ENCODE data around the gene RASSF5. TPM values are rescaled to one million over a fixed set of nuclear protein-coding genes. Genes with fewer than 3 reads are reported as not detected.

RASSF5 gene
- total RNA-seq, 4 donors from 2014 or later = 6.6 to 23.0 (median 10.5) TPM

DNA sequence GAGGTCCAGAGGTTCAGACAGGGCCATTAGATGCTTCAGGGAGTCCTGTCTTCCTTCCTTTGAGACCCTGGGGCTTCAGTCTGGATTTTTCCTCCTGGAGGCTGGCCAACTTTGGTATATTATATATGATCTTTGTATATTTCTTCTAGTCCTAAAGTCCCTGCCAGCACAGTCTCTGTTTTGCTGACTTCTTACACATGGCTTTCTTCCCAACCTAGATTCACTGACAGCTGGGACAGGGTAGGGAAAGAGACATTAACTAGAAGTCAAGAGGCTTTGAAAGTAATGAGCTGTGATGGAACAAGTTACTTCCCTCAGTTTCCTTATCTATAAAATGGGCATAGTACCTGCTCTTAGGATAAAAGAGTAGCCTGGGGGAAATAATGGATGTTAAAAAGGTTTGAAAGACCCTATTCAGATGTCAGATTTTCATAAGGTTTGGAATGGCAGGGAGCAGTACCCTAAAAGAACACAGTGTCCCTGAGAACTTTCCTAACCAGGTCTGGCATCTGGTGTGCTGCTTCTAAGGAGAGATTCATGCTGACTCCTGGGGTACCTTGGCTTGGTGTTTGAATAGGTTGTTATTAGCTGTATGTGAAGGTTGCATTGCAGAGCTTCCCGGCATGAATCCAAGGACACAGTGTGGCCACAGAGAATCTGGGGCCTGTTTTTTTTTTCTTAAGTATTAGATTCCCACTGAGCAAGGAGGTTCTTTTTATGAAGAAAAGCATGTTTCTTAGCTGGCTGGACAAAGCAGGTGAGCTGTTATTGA lies 47.6 kb downstream of the RASSF5 start:
- no peak for TF ChIP-seq EP300 (IDR thresholded peaks at IDR 0.05)
- TF ChIP-seq, protein P1, sequence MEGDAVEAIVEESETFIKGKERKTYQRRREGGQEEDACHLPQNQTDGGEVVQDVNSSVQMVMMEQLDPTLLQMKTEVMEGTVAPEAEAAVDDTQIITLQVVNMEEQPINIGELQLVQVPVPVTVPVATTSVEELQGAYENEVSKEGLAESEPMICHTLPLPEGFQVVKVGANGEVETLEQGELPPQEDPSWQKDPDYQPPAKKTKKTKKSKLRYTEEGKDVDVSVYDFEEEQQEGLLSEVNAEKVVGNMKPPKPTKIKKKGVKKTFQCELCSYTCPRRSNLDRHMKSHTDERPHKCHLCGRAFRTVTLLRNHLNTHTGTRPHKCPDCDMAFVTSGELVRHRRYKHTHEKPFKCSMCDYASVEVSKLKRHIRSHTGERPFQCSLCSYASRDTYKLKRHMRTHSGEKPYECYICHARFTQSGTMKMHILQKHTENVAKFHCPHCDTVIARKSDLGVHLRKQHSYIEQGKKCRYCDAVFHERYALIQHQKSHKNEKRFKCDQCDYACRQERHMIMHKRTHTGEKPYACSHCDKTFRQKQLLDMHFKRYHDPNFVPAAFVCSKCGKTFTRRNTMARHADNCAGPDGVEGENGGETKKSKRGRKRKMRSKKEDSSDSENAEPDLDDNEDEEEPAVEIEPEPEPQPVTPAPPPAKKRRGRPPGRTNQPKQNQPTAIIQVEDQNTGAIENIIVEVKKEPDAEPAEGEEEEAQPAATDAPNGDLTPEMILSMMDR (IDR thresholded peaks at IDR 0.05) = no peak
- peak; percentile 9 to 38 for TF ChIP-seq POLR2AphosphoS5 (IDR thresholded peaks at IDR 0.05)
- Histone ChIP-seq H3K27me3 (no peaks in the 10 kb centered on the region), H3K4me3 (no peak overlapping the region), H3K9me3 (no peaks in the 10 kb centered on the region), H3K27ac (replicated peaks in 1 of 4) (peak overlapping the region; percentile 50 to 81 (median 76)), H3K4me1 (peaks cover 36 to 63% (median 59%) of the 10 kb centered on the region in 4 donors), H3K36me3 (no peaks in the 10 kb centered on the region)
- whole genome bisulfite sequencing = 63% methylated on average over 1 of the region's 1 CpG
- no peak for DNase-seq (ENCODE audit: extremely low spot score)
- intact Hi-C loops (cut with DNase I) = no loop called here

DNA sequence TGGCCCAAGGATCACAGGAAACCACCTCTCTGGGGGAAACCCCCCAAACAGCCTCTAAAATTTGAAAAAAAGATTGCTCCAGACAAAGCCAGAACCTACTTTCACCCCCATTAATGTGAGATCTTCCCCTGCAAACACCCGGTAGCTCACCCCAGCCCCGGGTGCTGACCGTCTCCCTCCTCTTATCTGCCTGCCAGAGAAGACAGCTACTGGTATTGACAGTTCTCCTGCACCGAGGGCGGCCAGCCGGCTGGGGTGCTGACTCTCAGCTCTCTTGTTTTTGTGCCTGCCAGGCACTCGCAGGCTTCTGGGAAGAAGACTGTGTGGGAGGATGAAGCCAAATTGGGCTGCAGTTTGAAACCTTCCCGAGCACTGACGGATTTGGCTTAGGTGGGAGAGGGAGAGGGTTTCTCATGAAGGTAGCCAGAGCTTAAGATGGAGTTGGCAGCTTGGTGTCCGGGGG lies 48.2 kb downstream of the RASSF5 start:
- 41% methylated on average over 7 of the region's 10 CpGs for WGBS
- no peak overlapping the region for H3K4me3 ChIP-seq
- H3K27ac ChIP-seq (replicated peaks in 1 of 4) = peak overlapping the region; percentile 50 to 81 (median 76)
- H3K9me3 ChIP-seq = no peaks in the 10 kb centered on the region
- TF ChIP-seq POLR2AphosphoS5 (IDR thresholded peaks at IDR 0.05) (peak in 1 of 2 donors; percentile 23), POLR2A (IDR thresholded peaks at IDR 0.05; ENCODE audit: low read depth) (no peak)
- no peaks in the 10 kb centered on the region for H3K27me3 ChIP-seq
- H3K4me1 ChIP-seq = peaks cover 42 to 68% (median 65%) of the 10 kb centered on the region in 4 donors
- no peak for DNase-seq (ENCODE audit: extremely low spot score)
- no peaks in the 10 kb centered on the region for H3K36me3 ChIP-seq
- intact Hi-C loops (cut with DNase I) = no loop called here

GRCh38 chr1:206556047-206556749 lies 48.9 kb downstream of the RASSF5 start:
- H3K4me1 ChIP-seq = peaks cover 47 to 71% (median 70%) of the 10 kb centered on the region in 4 donors
- H3K27ac ChIP-seq (replicated peaks in 1 of 4) = peak overlapping the region; percentile 70 to 81 (median 76)
- intact Hi-C loops (cut with DNase I) = no loop called here
- H3K4me3 ChIP-seq = peak overlapping the region; percentile 54 to 67 (median 65)
- WGBS = 88% methylated on average over 7 of the region's 7 CpGs
- no peaks in the 10 kb centered on the region for H3K9me3 ChIP-seq
- TF ChIP-seq POLR2AphosphoS5 (IDR thresholded peaks at IDR 0.05) (no peak), POLR2A (IDR thresholded peaks at IDR 0.05; ENCODE audit: low read depth) (no peak)
- TF ChIP-seq, protein P1 (IDR thresholded peaks at IDR 0.05) = no peak
- H3K36me3 ChIP-seq = no peaks in the 10 kb centered on the region
- no peak for DNase-seq (ENCODE audit: extremely low spot score)
- no peaks in the 10 kb centered on the region for H3K27me3 ChIP-seq

- Histone ChIP-seq H3K4me3 (peak overlapping the region; percentile 54 to 67 (median 65)), H3K9me3 (no peaks in the 10 kb centered on the region), H3K36me3 (no peaks in the 10 kb centered on the region), H3K27me3 (no peaks in the 10 kb centered on the region), H3K27ac (replicated peaks in 1 of 4) (peak overlapping the region; percentile 70 to 81 (median 76)), H3K4me1 (peaks cover 47 to 71% (median 69%) of the 10 kb centered on the region in 4 donors)
- peak; percentile 15 for TF ChIP-seq POLR2A (IDR thresholded peaks at IDR 0.05; ENCODE audit: low read depth)
- no peak for TF ChIP-seq EP300 (IDR thresholded peaks at IDR 0.05)
- peak in 1 of 2 donors; percentile 40 for TF ChIP-seq POLR2AphosphoS5 (IDR thresholded peaks at IDR 0.05)
- intact Hi-C loops (cut with DNase I) = no loop called here
- 3% methylated on average over 29 of the region's 67 CpGs for WGBS
- DNase-seq (ENCODE audit: extremely low spot score) = peak; percentile 96
Observed at GRCh38 chr1:206556750-206557635, 49.7 kb downstream of the RASSF5 start.

GRCh38 chr1:206557636-206558473 lies 50.5 kb downstream of the RASSF5 start:
- Histone ChIP-seq H3K27ac (replicated peaks in 1 of 4) (peak overlapping the region; percentile 70 to 81 (median 76)), H3K36me3 (no peaks in the 10 kb centered on the region), H3K4me1 (peaks cover 47 to 71% (median 69%) of the 10 kb centered on the region in 4 donors), H3K9me3 (no peaks in the 10 kb centered on the region), H3K27me3 (no peaks in the 10 kb centered on the region), H3K4me3 (peak overlapping the region; percentile 54 to 67 (median 65))
- intact Hi-C loops (cut with DNase I) = no loop called here
- 50% methylated on average over 11 of the region's 14 CpGs for WGBS
- DNase-seq (ENCODE audit: extremely low spot score) = no peak
- no peak for TF ChIP-seq EP300 (IDR thresholded peaks at IDR 0.05)
- no peak for TF ChIP-seq POLR2AphosphoS5 (IDR thresholded peaks at IDR 0.05)
- TF ChIP-seq, protein P1 (IDR thresholded peaks at IDR 0.05) = no peak
- TF ChIP-seq POLR2A (IDR thresholded peaks at IDR 0.05; ENCODE audit: low read depth) = no peak
